ENCODE results near the gene CDC20.
"Not testable (repeated sequence)": the region's sequence is repeated elsewhere in the genome, so short reads cannot be mapped to it uniquely, and the experiment has no call there.

Gene CDC20

DNA sequence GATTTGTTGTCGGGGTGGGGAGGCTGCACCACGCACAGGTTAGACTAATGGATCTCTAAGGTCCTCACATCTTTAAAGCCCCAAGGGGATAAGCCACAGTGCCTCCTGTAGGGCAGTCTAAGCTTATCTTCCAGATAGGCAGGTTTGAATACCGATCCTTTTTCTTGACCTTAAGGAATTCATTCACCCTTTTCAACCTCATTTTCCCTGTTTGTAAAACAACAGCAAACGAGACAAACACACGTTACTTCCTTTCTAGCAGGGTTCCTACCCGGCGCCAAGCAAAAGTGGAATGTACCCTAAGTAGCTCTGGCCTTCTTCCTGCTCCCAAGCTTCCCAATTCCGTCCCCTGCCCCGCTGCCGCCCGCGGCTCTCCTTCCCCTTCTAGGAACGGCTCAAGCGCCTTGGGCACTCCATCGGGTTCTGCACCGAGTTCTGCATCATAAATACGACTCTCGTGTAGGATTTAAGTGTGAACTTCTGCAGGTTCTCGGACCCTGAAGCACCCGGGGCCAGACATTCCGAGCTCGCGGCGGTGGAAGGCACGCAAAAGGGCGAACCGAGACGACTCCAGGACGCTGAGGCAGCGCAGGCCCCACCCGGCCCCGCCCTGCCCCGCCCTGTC, 548 bp upstream of the CDC20 start:
- DNase-seq: peak; percentile 85 to 89

DNA sequence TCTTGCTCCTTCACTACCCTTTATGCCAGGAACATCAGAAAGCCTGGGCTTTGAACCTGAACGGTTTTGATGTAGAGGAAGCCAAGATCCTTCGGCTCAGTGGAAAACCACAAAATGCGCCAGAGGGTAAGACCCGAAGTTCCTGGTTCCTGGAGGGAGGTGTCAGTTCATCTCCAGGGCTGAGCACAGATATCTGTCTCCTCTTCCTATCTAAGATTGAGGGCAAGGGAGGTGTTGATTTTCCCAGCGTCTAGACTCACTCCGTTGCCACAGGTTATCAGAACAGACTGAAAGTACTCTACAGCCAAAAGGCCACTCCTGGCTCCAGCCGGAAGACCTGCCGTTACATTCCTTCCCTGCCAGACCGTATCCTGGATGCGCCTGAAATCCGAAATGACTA, 915 bp downstream of the CDC20 start:
- no peak for DNase-seq

DNA sequence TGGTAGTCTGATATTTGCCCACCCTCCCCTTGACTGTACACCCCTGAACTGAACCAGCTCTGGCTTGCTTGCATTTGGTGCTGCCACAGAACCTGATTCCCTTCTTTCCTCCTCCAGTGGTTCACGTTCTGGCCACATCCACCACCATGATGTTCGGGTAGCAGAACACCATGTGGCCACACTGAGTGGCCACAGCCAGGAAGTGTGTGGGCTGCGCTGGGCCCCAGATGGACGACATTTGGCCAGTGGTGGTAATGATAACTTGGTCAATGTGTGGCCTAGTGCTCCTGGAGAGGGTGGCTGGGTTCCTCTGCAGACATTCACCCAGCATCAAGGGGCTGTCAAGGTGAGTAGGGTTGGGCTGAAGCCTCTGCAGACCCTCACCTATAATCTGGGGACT, 1.8 kb downstream of the CDC20 start:
- DNase-seq: no peak

DNA sequence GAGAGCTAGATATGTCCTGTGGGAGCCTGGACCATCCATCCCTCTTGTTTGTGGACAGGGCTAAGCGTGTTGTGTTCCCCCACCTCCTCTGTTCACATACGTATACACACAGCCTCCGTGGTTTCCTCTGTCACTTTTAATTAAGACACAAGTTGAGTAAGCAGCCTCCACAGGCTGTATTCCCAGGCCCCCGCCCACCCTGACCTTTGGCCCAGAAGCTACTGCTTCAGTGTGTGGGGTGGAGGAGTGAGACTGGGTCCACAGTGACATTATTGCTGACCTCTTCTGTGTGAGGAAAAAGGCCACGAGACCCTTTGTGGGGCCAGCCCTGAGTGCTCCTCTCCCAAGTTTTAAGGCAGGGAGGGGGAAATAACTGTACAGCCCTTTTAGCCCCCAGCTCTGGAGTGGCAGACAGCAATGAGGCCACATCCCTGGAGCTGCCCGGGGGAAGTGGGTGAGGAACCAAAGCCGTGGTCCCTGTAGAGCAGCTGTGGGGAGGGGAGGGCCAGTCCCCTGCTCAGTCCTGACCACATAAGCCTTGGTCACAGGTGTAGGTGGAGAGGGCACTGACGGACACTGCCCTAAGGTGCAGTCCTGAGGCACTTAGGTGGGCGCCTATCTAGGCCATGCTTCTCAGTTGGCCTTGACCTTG, 4.6 kb downstream of the CDC20 start:
- DNase-seq: no peak

DNA sequence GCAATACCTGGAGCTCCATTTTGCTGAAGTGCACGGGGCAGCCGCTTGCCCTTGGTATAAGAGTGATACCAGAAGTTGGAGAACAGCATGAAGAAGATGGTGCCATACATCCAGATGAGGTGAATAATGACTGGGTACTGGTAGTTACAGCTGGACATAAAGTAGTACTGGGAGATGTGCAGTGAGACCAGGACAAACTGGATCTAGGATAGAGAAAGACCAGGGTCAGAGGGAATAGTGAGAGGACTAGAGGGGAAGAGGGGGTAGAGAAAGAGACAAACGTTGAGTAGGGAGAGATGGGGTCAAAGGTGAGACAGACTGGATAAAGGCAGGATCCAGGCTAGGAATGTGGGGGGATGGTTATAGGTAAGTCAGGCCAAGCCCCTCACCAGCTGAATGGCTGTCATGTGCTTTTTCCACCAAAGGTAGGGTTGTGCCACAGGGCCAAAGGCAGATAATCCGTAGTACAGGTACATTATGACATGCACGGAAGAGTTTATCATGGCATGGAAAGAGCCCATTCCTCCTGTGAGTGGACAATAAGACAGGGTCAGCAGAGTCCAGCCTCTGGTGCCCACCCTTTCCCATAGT, 5.2 kb downstream of the CDC20 start:
- no peak for DNase-seq

DNA sequence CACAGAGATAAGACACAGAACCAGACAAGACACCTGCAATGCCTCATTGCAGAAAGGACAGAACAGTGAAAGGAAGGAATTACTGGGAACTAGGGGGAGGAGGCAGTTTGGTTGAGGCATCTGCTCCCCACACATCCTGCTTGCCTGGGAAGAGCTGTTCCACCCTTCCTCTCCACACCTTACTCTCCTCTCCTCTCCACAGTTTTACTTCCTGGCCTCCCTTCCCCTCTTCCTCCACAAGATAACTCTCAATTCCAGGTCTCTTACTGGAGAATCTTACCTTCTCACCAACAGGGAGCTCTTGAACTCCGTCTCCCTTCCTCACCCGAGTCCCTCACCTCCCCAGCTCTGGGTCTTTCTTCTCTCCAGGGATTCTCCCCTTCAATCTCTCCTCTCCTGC, 6.9 kb downstream of the CDC20 start:
- no peak for DNase-seq

DNA sequence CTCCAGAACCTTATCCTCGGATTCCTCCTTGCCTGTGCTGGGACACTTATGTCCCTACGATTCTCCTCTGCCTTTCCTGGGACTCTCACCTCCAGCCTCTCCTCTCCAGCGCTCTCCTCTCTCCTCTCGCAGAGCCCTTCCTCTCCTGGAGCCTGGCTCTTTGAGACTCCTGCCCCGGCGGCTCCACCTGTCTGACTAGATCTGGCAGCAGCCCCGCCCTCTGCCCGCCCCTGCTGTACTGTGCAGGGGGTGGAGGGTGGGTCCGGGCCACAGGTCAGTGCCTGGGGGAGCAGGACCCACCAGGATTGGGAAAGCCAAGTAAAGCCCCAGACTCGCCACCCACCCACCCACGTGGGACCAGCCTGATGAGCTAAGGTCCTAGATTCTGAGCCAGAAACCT, 7.4 kb downstream of the CDC20 start:
- peak; percentile 41 to 78 for DNase-seq

DNA sequence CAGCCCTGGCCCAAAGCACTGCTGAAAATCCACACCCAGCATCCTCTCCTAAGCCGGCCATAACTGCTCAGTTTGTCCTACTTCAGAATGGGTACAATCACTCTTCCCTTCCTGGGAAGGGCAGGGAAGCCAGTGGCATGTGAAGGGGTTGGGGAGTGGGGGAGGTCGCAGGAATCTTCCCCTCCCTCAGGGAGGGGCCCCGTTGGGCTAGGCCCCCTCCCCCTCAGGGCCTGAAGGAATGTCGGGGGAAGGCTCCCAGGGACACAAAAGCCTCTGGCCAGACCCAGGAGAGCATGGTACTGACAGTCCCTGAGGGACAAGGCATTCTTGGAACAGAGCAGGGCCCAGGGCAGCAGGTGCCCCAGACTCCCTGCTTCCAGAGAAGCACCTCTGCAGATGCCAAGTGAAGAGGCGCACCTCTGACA, 7.8 kb downstream of the CDC20 start:
- DNase-seq: no peak

DNA sequence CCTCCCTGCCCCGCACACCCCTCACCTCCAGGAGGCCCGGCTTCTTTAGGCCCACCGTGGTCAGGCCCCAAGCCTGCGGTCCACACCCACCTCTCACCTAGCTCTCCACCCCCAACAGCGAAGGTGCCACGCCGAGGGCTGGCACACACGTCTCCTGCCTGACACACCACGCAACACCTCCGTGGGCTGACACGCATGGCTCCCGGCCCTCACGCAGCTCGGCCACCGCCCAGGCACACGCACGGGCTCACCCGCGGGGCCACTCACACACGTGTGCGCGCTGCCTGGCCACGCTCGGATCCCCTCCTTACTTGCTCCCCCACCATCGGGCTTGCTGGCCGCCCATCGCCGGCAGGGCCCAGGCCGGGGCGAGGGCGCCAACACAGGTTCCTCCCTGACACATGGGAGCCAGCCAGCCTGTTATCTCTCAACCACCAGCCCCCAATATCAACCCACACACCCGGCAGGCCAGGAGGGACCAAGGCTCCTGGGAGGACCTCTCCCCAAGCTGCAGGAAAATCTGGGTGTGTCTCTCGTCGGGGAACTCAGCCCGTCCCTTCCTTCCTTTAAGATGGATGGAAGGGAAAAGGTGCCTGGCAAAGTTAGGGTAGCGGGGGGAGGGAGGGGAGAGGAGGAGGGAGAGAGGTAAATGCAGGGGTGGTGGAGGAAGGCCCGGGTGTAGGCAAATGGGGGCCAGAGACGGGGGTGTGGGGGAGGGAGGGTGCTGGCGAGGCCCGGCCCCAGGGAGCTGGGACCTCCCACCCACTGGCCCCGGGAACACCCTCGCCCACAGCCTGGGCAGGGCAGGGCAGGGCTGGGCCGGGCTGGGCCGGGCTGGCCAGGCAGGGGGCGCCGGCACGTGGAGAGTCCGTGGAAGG, 8.5 kb downstream of the CDC20 start:
- DNase-seq: peak; percentile 62 to 76

DNA sequence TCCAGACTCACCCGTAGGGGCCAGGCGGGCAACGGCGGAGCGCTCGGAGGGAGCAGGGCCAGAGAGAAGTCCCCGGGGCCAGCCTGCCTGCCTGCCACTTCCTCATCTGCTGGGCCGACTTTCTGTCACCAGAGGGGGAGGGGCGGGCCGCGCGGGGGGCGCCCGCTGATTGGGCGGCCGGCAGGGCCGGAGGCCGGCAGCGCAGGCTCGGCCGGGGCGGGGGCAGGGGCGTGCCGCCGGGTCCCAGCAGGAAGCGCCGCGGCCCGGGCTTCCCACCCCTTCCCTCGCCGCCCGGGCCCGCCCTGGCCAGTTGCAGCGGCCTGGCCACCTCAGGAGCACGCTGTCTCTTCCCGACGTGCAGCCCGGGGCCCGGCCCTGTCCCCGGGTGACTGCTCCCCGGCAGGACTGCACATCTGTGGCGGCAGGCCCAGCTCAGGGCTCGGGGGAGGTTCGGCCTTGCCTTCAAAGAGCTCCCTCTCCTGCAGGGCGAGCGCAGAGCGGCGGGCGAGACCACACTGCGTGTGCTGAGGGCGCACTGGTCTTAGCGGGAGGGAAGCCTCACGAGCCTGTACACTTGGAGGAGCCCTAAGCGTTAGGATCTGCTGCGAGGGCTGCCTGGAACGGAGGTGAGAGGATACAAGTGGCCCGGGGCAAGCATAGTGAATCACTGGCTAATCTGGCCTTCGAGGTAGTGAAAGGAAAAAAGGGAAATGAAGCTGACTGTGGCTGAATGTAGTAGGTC, 9.3 kb downstream of the CDC20 start, which contains the start of gene ELOVL1:
TSS of gene ELOVL1 (minus strand) at position 108 of the 742 bp plus-strand sequence. CDS start 2,402 bp downstream, outside the sequence.
- peak; percentile 91 to 98 for DNase-seq

DNA sequence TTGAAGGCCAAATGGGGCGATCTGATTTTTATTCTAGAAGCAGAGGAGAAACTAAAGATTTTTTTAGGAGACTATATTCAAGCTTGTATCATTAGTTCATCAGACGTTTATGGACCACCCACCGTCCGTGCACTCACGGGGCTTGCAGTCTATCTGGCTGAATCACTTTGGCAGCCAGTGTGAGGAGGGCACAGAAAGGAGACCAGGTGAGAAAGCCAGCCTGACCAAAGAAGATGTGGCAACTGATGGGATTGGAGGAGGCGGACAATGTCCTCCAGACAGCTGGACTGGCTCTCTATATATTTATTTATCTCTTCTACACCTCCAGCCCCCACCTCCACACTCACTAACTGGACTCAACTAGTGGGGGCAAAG, 9.9 kb downstream of the CDC20 start:
- no peak for DNase-seq

DNA sequence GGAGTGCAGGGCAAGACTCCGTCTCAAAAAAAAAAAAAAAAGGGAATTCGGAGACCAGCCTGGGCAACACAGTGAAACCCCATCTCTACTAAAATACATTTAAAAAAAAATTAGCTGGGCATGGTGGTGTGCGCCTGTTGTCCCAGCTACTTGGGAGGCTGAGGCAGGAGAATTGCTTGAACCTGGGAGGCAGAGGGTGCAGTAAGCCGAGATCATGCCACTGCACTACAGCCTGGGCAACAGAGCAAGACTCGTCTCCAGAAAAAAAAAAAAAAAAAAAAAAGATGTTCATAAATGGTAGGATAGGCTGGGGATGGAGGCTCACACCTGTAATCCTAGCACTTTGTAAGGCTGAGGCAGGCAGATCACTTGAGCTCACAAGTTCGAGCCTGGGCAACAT, 11.0 kb downstream of the CDC20 start:
- DNase-seq: not testable (repeated sequence)

DNA sequence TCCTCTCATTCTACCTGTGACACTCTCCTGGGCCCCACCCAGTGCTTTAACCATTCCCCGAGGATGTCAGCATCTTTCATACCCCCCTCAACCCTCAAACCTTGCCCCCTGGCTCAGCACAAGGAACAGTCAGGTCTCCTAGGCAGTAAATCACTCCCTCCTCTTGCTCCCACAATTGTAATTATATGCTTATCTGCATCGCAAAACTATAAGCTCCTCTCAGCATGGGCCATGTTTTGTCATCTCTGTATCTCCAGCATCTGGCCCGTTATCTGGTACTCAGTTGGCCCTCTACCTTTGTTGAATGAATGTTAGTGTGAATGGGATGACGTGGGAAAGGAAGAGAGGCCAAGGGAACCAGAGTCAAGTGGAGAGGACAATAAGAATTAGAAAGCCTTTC, 11.8 kb downstream of the CDC20 start:
- DNase-seq: no peak

DNA sequence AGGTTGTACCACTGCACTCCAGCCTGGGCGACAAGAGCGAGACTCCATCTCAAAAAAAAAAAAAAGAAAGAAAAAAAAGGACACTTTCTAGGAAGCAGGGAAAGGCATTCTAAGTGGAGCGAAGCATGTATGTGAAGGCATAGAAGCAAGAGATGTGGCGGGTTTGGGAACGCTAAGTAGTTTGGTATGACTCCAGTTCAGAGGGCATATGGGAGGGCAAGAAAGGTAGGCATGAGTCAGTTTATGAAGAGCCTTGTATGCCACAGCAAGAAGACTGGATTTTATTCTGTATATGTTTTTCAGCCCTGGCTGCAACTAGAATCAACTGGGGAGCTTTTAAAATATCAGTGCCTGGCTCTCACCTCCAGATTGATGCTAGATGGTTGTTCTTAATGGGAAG, 13.4 kb downstream of the CDC20 start:
- DNase-seq: no peak

DNA sequence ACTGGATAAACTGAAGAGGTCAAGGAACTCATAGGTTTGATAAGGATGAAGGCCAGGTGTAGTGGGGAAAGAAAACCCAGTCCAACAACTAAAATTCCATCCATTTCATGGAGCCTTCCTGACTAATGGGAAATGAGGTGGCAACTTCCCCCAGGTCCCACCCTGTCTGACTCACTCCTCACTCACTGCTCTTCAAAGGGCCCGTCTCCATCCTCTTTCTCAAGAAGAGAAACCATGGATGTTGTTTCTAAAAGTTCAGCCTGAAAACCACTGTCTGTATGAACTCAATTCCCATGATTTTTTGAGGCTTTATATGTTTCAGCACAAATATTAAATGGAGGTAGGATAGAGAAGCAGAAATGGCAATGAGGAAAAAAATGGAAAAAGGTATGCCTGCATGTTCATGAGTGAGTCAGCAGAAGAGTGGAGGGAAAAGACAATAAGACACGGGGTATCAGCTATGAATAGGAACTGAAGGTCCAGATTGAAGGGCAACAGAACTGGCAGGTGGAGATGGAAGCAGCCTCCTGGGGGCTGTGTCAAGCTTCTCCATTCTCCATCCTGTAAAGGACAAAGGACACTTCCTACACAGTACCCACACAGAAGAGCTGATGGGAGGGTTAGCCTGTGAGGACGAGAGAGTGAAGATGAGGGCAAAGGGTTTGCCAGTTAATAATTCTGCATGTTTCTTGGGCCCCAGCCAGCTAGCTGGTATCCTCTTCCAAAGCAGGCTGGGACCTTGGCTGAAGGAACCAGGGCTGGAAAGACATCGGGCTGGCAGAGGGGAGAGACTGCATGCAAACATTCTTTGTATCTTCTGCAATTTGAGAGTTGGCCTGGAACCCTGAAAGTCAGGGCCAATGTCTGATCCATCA, 14.5 kb downstream of the CDC20 start:
- DNase-seq: no peak

DNA sequence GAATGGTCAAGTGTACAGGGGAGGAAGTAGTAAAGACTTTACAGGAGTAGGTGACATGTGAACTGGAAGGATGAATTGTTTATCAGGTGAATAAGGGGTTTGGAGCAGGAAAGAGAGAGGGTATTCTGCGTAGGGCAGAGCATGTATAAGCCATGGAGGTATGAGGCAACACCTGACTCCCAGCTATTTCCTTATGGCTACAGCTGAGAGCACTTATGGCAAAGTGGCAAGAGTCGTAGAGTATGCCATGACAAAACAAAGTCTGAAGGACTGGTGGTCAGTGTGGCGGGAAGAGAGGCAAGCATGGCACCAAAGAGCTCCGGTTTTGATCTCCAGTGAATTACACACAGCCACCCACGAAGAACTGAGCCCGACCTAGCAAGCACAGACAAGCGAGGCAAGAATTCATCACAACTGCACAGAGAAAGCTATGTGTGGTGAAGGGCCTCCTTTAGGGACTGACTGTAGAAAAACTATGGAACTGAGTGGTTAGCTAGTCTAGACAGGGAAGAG, 18.0 kb downstream of the CDC20 start:
- no peak for DNase-seq

DNA sequence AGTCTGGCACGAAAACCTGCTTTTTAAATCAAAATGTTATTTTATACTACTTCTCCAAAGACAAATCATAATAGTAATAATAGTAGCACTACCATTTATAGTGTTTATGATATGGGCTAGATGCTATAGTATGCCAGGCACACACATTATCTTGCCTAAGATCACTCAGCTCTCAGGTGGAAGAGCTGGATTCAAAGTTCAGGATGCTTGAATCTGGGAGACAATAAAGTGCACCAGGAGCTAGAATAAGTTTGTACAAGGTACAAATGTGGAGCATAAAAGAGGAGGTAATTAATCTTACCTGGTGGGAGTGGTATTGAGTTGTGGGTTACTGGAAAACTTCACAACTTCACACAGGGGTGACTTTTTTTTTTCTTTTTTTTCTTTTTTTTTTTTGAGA, 19.1 kb downstream of the CDC20 start:
- DNase-seq: no peak

DNA sequence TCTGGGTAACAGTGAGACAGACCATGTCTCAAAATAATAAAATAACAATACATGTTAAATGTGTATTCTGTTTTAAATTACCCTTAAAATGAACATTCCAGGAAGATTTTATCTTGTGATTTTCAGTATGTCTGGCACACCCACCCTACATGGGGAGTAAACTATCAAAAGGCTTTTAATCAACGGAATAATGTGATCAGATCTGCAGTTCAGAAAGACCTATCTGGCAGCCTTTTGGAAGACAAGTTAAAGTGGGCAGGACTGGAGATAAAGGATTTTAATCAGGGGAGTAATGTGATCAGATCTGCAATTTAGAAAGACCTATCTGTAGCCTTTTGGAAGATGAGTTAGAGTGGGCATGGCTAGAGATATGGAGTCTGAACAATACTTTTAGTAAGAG, 20.7 kb downstream of the CDC20 start:
- DNase-seq: no peak

DNA sequence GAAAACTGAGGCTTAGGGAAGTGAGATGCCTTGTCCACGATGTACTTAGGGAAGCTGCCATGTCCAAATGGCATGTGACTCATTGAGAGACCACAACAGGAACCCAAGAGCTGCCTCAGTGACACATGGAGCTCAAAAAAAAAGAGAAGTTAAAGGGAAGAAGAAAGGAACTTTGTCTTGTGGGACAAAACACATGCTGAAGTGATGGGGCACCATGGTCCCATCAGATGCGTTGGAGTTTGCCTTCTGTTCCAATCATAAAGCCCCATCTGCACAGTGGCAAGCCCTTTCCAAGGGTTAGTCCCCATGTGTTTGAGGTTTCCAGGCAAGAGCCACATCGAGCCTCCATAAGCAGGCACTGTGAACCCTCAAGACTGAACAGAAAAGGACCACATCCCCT, 22.8 kb downstream of the CDC20 start:
- no peak for DNase-seq

DNA sequence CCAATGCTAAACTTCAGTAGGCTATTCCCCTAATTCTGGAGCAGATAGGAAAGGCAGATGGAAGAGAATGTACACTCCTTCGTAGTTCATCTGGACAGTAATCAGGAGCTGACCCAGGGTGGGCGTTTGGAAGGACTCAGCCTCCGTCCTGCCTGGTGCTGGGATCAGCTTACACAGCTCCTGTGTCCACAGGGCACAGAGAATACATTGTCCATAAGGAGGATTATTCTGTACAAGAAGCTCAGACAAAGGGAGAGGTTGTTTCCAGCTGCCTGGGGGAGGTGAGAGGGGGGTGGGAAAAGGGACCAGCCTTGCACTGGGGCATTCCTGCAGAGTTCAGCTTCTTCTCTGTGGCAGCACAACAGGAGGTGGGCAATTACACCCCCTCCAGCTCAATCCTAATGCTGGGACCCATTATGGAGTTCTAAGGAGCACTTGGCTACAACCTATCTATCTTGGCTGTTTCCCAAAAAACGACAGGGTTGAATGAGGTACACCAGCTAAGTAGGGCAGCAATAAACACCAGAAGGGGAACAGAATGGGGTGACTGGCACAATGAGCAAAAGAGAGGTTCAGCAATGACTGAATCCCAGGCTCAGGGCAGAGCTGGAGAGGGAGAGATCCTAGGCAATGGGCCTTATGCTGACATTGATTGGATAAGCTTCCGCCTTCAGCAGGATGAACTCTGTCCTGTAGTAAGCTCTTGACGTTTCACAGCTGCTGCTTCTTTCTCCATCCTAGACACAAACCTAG, 23.4 kb downstream of the CDC20 start:
- DNase-seq: no peak

DNA sequence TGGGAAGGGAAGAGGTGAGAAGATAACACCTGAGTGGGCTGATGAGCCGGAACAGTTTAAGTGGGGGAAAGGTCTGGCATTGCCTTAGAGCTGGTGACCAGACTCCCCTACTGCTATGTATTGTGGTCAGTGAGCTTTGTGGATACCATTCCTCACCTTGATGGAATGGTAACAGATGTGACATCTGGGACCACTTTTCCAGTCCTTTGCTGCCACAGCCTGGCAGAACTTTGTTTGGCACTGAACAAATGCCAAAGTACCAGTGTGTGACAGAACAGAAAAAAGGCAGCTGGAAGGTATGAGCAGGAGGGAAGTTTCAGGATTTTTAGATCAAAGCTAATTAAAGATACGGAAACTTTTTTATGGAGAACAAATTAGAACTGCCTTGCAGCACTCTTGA, 24.7 kb downstream of the CDC20 start:
- DNase-seq: peak in 1 of 2 experiments; percentile 28
